ENCODE measurements around the gene RNF31. TPM values are rescaled to one million over a fixed set of nuclear protein-coding genes. Genes with fewer than 3 reads are reported as not detected.
A peak's percentile ranks its signal among the peaks of the same experiment; 100 is the strongest.

Gene RNF31
- total RNA-seq, 4 donors from 2014 or later: 19.0 to 38.9 (median 32.0) TPM

GRCh38 chr14:24133735-24134134, 13.6 kb upstream of the RNF31 start:
- Histone ChIP-seq H3K27ac (no peak overlapping the region), H3K9me3 (no peaks in the 10 kb centered on the region), H3K36me3 (peaks cover 0 to 18% of the 10 kb centered on the region in 2 donors), H3K4me3 (no peak overlapping the region), H3K27me3 (no peaks in the 10 kb centered on the region), H3K4me1 (peaks cover 0 to 50% (median 14%) of the 10 kb centered on the region in 3 donors)
- 88 to 92% methylated on average over 1 of the region's 1 CpG for WGBS, 2 donors (ENCODE audit: low coverage in 1 of 2)
- ATAC-seq: no peak
- TF ChIP-seq POLR2AphosphoS5 (IDR thresholded peaks at IDR 0.05) (no peak), EP300 (IDR thresholded peaks at IDR 0.05) (no peak), POLR2A (IDR thresholded peaks at IDR 0.05) (no peak)
- TF ChIP-seq, protein P1, sequence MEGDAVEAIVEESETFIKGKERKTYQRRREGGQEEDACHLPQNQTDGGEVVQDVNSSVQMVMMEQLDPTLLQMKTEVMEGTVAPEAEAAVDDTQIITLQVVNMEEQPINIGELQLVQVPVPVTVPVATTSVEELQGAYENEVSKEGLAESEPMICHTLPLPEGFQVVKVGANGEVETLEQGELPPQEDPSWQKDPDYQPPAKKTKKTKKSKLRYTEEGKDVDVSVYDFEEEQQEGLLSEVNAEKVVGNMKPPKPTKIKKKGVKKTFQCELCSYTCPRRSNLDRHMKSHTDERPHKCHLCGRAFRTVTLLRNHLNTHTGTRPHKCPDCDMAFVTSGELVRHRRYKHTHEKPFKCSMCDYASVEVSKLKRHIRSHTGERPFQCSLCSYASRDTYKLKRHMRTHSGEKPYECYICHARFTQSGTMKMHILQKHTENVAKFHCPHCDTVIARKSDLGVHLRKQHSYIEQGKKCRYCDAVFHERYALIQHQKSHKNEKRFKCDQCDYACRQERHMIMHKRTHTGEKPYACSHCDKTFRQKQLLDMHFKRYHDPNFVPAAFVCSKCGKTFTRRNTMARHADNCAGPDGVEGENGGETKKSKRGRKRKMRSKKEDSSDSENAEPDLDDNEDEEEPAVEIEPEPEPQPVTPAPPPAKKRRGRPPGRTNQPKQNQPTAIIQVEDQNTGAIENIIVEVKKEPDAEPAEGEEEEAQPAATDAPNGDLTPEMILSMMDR (IDR thresholded peaks at IDR 0.05): no peak

DNA sequence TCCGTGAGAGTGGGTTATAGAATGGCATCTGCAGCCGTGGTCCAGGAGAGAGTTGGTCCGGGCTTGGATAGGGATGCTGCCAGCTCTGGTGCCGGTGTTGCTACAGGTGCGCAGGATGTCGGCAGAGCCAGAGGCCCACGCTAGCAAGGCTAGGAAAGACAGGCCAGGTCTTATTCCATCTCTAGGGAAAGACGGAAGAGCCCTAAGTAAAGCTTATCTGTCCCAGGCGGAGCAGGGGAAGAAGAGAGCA, 11.8 kb upstream of the RNF31 start:
- TF ChIP-seq POLR2A (IDR thresholded peaks at IDR 0.05): no peak
- TF ChIP-seq POLR2AphosphoS5 (IDR thresholded peaks at IDR 0.05): no peak
- TF ChIP-seq, protein P1 (IDR thresholded peaks at IDR 0.05): no peak
- TF ChIP-seq EP300 (IDR thresholded peaks at IDR 0.05): no peak
- peak overlapping the region; percentile 93 to 98 for H3K4me3 ChIP-seq
- peaks cover 0 to 68% (median 28%) of the 10 kb centered on the region in 3 donors for H3K4me1 ChIP-seq
- WGBS, 2 donors (ENCODE audit: low coverage in 1 of 2): 0 to 5% methylated on average over 7 to 9 of the region's 9 CpGs
- peak overlapping the region; percentile 60 to 95 (median 93) for H3K27ac ChIP-seq
- H3K36me3 ChIP-seq: peaks cover 0 to 28% of the 10 kb centered on the region in 2 donors
- no peaks in the 10 kb centered on the region for H3K9me3 ChIP-seq
- ATAC-seq: no peak
- no peaks in the 10 kb centered on the region for H3K27me3 ChIP-seq

DNA sequence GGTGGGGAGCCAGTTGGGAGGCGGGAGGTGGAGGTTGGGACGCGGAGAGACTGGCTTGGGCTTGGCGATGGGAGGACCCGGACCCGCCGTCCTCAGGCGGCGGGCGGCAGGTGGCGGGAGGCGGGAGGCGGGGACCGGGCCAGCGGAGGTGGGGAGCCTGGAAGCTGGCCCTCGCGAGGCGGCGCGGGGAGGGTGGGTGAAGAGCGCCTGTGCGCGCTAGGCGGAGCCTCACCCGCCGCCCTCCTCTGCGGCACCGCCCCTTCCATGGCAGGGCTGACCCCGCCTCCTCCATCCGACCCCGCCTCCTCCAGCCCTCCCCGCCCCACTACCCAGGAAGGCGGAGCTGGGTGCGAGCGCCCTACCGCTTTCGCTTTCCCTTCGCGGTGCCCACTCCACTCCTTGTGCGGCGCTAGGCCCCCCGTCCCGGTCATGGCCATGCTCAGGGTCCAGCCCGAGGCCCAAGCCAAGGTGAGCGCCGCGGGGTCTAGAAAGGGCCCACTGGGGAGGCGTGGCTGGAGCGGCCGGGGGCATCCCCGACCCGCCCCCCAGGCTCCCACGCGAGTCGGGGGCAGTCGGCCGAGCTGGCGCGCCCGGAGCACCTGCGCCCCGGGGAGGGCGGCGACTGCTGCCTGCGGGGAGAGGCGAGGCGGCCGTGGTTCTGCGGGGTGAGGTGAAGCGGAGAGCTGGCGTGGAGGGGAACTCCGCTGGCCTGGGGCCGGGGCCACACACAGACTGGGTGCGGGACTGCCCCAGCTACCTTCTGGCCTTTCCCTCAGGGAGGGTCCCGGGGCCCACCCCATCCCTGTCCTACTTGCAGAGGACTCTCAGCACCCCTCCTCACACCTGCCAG, 11.2 kb upstream of the RNF31 start, which contains the start of gene PSME1:
Gene PSME1, plus strand, starts transcription at position 361 of the 850 bp plus-strand sequence. Its CDS starts 69 bp downstream, at position 430.
- H3K4me1 ChIP-seq: peaks cover 0 to 69% (median 25%) of the 10 kb centered on the region in 3 donors
- WGBS, 2 donors (ENCODE audit: low coverage in 1 of 2): 1% methylated on average over 19 of the region's 75 CpGs; no CpG with 5 or more reads in 1 of the 2 donors
- H3K4me3 ChIP-seq: peak within 1 kb of the TSS; percentile 93 to 98

GRCh38 chr14:24136684-24137528, 10.4 kb upstream of the RNF31 start:
- Histone ChIP-seq H3K4me1 (peaks cover 0 to 62% (median 25%) of the 10 kb centered on the region in 3 donors), H3K4me3 (peak overlapping the region; percentile 93 to 98), H3K27ac (peak overlapping the region; percentile 81 to 95 (median 93)), H3K9me3 (no peaks in the 10 kb centered on the region), H3K27me3 (no peaks in the 10 kb centered on the region), H3K36me3 (peaks cover 0 to 28% of the 10 kb centered on the region in 2 donors)
- no peak for ATAC-seq
- no peak for TF ChIP-seq POLR2A (IDR thresholded peaks at IDR 0.05)
- TF ChIP-seq POLR2AphosphoS5 (IDR thresholded peaks at IDR 0.05): no peak
- TF ChIP-seq EP300 (IDR thresholded peaks at IDR 0.05): no peak
- TF ChIP-seq, protein P1 (IDR thresholded peaks at IDR 0.05): no peak
- 28 to 42% methylated on average over 2 to 5 of the region's 13 CpGs for WGBS, 2 donors (ENCODE audit: low coverage in 1 of 2)

More for the DNA sequence above, 11.2 kb upstream of the RNF31 start, which contains the start of gene PSME1:
- ATAC-seq: peak; percentile 98
- H3K27me3 ChIP-seq: no peaks in the 10 kb centered on the region
- peak within 1 kb of the TSS; percentile 81 to 95 (median 93) for H3K27ac ChIP-seq
- no peaks in the 10 kb centered on the region for H3K9me3 ChIP-seq
- peaks cover 0 to 28% of the 10 kb centered on the region in 2 donors for H3K36me3 ChIP-seq
- no peak for TF ChIP-seq EP300 (IDR thresholded peaks at IDR 0.05)
- peak; percentile 56 for TF ChIP-seq POLR2AphosphoS5 (IDR thresholded peaks at IDR 0.05)
- TF ChIP-seq, protein P1 (IDR thresholded peaks at IDR 0.05): peak in 2 of 4 experiments; percentile 8 to 46
- peak; percentile 24 to 55 for TF ChIP-seq POLR2A (IDR thresholded peaks at IDR 0.05)

Measured in gastroesophageal sphincter (tissue), 4 donors.